PC-9 (cell line): Measurements from ENCODE around the gene BPIFB2. TPM values are rescaled to one million over a fixed set of nuclear protein-coding genes. Genes with fewer than 3 reads are reported as not detected.

ENCODE experiments used
- BruUV-seq: library from RNA; stranded (reverse); fragments of 400-500 nt; replicated peaks from 2 replicates; lab custom pipeline; 2021; lab: Mats Ljungman, UMichigan
- CTCF ChIA-PET: fragments of 300-600 bp; sonication (Branson Sonifier 250); formaldehyde crosslinking; loops from one replicate; lab custom pipeline; 2022; ENCODE audit warnings: antibody characterized with exemption; lab: Charles Lee
- POLR2A ChIA-PET: fragments of 300-600 bp; sonication (Branson Sonifier 250); formaldehyde crosslinking; loops from one replicate; lab custom pipeline; 2022; ENCODE audit warnings: antibody characterized with exemption; ENCODE audit not compliant: unreplicated experiment; lab: Charles Lee
- DNase-seq, 2 experiments: peaks; one replicate each; pipeline versions ENCODE4 v3.0.0 to v3.0.0-alpha.2; 2015 to 2022; ENCODE audit warnings: mixed read lengths in 1 of 2
- H2AFZ ChIP-seq: fragments of 200-600 bp; sonication (generic); 2 replicates; pipeline ENCODE4 v1.8.1; 2017; ENCODE audit warnings: antibody characterized with exemption
- H3F3A ChIP-seq: fragments of 200-600 bp; sonication (generic); 2 replicates; pipeline ENCODE4 v1.8.1; 2017; ENCODE audit warnings: antibody characterized with exemption, mild to moderate bottlenecking, low read depth; ENCODE audit not compliant: insufficient read depth
- H3K27ac ChIP-seq: fragments of 200-600 bp; sonication (generic); 2 replicates; pipeline ENCODE4 v1.6.1; 2016; ENCODE audit warnings: mixed run types
- H3K27me3 ChIP-seq: fragments of 200-600 bp; sonication (generic); 2 replicates; pipeline ENCODE4 v1.6.1; 2016; ENCODE audit warnings: low read depth, mixed run types; ENCODE audit not compliant: insufficient read depth
- H3K36me3 ChIP-seq: fragments of 200-600 bp; sonication (generic); 2 replicates; pipeline ENCODE4 v1.6.1; 2016; ENCODE audit warnings: low read depth, mixed run types
- H3K4me1 ChIP-seq: fragments of 200-600 bp; sonication (generic); replicated peaks from 2 replicates; pipeline ENCODE4 v1.6.1; 2016; ENCODE audit warnings: mixed run types; ENCODE audit not compliant: insufficient read depth
- H3K4me2 ChIP-seq: fragments of 200-600 bp; sonication (generic); 2 replicates; pipeline ENCODE4 v1.6.1; 2017; ENCODE audit warnings: mixed run types
- H3K4me3 ChIP-seq: fragments of 200-600 bp; sonication (generic); 2 replicates; pipeline ENCODE4 v1.6.1; 2016; ENCODE audit warnings: mixed run types
- H3K79me2 ChIP-seq: fragments of 200-600 bp; sonication (generic); 2 replicates; pipeline ENCODE4 v1.6.1; 2017; ENCODE audit warnings: low read depth, mixed run types
- H3K9me2 ChIP-seq: fragments of 200-600 bp; sonication (generic); 2 replicates; pipeline ENCODE4 v1.8.1; 2017; ENCODE audit warnings: mild to moderate bottlenecking; ENCODE audit not compliant: insufficient read depth
- H3K9me3 ChIP-seq: fragments of 200-600 bp; sonication (generic); 2 replicates; pipeline ENCODE4 v1.8.1; 2016; ENCODE audit warnings: low read depth; ENCODE audit not compliant: insufficient read depth
- H4K20me1 ChIP-seq: fragments of 200-600 bp; sonication (generic); 2 replicates; pipeline ENCODE4 v1.8.1; 2017; ENCODE audit not compliant: insufficient read depth
- EZH2 ChIP-seq: fragments of 200-600 bp; sonication (generic); IDR thresholded peaks from 2 replicates; pipeline ENCODE4 v1.8.0; 2017; ENCODE audit warnings: antibody characterized with exemption, low read depth
- intact Hi-C: fragments of 100-400 bp; cut with micrococcal nuclease; formaldehyde crosslinking; loops from one replicate; pipeline ENCODE4 v1.10.0; 2022; ENCODE audit not compliant: unreplicated experiment
- total RNA-seq: library from RNA; stranded (reverse); gene quantifications from 2 replicates; pipeline ENCODE4 v1.2.3, GENCODE V29; 2021
- TF ChIP-seq, protein P1 (sequence below): fragments of 200-600 bp; sonication (generic); conservative IDR thresholded peaks from 2 replicates; pipeline ENCODE4 v1.6.1; 2017; ENCODE audit warnings: mixed run types, antibody characterized with exemption, mild to moderate bottlenecking, moderate library complexity

Gene BPIFB2
- total RNA-seq, 1 experiment from 2014 or later, result not detected

DNA sequence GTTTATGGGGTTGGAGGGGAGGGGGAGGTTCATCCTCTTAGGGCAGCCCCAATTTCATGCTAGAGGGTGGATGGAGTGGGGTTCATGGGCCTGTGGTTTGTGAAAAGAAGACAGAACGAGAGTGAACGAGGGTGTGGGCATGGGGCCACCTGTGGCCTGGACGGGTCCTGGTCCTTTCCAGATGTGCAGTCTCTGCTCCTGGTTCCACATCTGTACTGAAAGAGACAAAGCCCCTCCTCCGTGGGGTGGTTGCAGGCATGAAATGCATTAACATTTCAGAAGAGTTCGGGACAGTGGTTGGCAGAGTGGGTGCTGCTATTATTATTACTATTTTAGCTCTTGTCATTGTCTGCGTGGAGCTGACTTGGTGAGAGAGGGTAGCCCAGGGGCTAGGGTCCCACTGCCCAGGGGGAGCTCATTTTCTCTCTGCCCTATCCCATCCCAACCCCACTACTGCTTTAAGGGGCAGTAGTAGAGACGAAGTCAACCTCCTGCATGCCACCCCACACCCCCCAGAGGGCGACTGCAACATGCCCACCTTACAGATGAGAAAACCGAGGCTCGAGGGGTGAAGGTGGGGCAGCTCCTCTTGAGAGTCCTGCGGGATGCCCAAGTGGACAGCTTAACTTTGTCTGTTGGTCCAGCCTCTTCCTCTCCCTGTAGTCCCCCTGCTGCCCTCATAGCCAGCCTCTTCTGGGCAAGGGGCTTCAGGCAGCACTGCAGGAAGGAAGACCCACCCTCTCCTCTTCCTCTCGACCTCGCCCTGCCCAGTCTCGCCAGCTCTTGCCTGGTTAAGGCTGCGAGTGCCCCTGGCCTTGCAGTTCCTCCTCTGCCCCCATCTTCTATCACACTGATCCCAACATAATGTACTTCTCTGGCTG is 8.4 kb downstream of the BPIFB2 start:
- POLR2A ChIA-PET, result no interaction called here
- no peaks in the 10 kb centered on the region for H3K36me3 ChIP-seq

DNA sequence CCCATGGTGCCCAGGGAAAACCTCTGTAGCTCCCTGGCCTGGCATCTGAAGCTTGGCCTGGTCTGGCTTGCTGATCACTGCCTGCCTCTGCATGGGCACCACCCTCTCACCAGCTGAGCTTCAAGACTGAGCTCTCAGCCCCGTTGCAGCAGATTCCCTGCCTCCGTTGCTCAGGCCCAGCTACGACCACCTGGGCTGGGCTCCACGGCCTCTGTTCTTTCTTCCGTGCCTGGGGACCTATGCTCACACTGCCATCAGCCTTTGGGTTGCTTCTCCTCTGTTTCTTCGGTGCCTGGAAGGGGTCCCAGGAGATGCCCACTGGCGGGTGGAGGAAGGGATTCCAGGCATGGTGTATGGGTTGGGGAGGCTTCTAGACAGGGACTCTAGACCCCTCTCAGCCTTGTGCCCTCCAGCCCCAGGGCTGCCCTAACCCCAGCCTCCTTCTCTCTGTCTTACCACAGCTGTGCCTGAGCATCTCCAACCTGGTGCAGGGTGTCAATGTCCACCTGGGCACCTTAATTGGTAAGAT is 9.1 kb downstream of the BPIFB2 start:
- Histone ChIP-seq H3K4me1 (no peaks in the 10 kb centered on the region), H4K20me1 (no peaks in the 10 kb centered on the region), H3K9me2 (no peaks in the 10 kb centered on the region), H3K79me2 (no peaks in the 10 kb centered on the region), H3K4me3 (no peak overlapping the region), H3K36me3 (no peaks in the 10 kb centered on the region), H3F3A (no peaks in the 10 kb centered on the region), H3K27ac (no peak overlapping the region), H3K4me2 (no peak overlapping the region), H2AFZ (no peak overlapping the region), H3K9me3 (no peaks in the 10 kb centered on the region), H3K27me3 (peaks cover 94% of the 10 kb centered on the region)
- POLR2A ChIA-PET, result no interaction called here
- no TSS peak for BruUV-seq
- CTCF ChIA-PET, result no interaction called here
- intact Hi-C loops, result no loop called here
- TF ChIP-seq, protein P1, sequence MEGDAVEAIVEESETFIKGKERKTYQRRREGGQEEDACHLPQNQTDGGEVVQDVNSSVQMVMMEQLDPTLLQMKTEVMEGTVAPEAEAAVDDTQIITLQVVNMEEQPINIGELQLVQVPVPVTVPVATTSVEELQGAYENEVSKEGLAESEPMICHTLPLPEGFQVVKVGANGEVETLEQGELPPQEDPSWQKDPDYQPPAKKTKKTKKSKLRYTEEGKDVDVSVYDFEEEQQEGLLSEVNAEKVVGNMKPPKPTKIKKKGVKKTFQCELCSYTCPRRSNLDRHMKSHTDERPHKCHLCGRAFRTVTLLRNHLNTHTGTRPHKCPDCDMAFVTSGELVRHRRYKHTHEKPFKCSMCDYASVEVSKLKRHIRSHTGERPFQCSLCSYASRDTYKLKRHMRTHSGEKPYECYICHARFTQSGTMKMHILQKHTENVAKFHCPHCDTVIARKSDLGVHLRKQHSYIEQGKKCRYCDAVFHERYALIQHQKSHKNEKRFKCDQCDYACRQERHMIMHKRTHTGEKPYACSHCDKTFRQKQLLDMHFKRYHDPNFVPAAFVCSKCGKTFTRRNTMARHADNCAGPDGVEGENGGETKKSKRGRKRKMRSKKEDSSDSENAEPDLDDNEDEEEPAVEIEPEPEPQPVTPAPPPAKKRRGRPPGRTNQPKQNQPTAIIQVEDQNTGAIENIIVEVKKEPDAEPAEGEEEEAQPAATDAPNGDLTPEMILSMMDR, result no peak
- TF ChIP-seq EZH2, result no peak
- DNase-seq, result no peak

More for the DNA sequence above, 8.4 kb downstream of the BPIFB2 start:
- no TSS peak for BruUV-seq
- Histone ChIP-seq H3F3A (no peaks in the 10 kb centered on the region), H2AFZ (no peak overlapping the region), H3K4me3 (no peak overlapping the region), H3K9me2 (no peaks in the 10 kb centered on the region), H3K4me2 (no peak overlapping the region), H3K4me1 (no peaks in the 10 kb centered on the region), H4K20me1 (no peaks in the 10 kb centered on the region), H3K9me3 (no peaks in the 10 kb centered on the region), H3K27me3 (peaks cover 96% of the 10 kb centered on the region), H3K79me2 (no peaks in the 10 kb centered on the region), H3K27ac (no peak overlapping the region)
- no peak for DNase-seq
- TF ChIP-seq, protein P1, result no peak
- TF ChIP-seq EZH2, result no peak
- intact Hi-C loops, result no loop called here
- CTCF ChIA-PET, result no interaction called here

DNA sequence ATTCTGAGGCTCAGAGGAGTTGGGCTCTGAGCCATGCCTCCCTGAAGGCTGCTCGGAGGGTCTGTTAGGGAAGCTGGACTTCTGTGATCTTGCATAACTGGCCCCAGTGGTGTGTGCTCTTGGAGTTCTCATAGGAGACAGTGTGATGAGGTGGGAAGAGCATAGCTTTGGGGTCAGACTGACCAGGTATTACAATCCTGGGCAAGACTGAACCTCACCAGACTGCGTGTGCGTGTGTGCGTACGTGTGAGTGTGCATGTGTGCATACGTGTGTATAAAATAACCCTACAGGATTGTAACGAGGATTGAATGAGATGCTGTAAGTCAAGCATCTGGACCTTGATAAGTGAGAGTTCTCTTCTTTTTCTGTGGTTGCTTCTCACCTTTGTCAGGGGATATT is 10.0 kb downstream of the BPIFB2 start:
- Histone ChIP-seq H3K9me2 (no peaks in the 10 kb centered on the region), H3K4me3 (no peak overlapping the region), H3K79me2 (no peaks in the 10 kb centered on the region), H3K9me3 (no peaks in the 10 kb centered on the region), H4K20me1 (no peaks in the 10 kb centered on the region), H2AFZ (no peak overlapping the region), H3K27me3 (peaks cover 89% of the 10 kb centered on the region), H3K4me2 (no peak overlapping the region), H3F3A (no peaks in the 10 kb centered on the region), H3K4me1 (no peaks in the 10 kb centered on the region), H3K27ac (no peak overlapping the region), H3K36me3 (no peaks in the 10 kb centered on the region)
- intact Hi-C loops, result no loop called here
- BruUV-seq, result no TSS peak
- CTCF ChIA-PET, result no interaction called here
- TF ChIP-seq EZH2, result no peak
- TF ChIP-seq, protein P1, result no peak
- DNase-seq, result no peak
- POLR2A ChIA-PET, result no interaction called here
